NCI-H128 (cell line): Measurements from ENCODE around the gene ANKRD52.

ENCODE experiments used
- DNase-seq: peaks from one replicate; lab custom pipeline; 2025; ENCODE audit not compliant: unreplicated experiment; lab: John Stamatoyannopoulos, UW

The ANKRD52 gene

GRCh38 chr12:56242986-56243385, 15.2 kb downstream of the ANKRD52 start:
- no peak for DNase-seq

- DNase-seq = no peak
Observed at GRCh38 chr12:56241424-56242303, 16.5 kb downstream of the ANKRD52 start.

- no peak for DNase-seq
Observed at GRCh38 chr12:56237552-56237951, 20.6 kb downstream of the ANKRD52 start.

GRCh38 chr12:56236985-56237384, 21.2 kb downstream of the ANKRD52 start:
- no peak for DNase-seq

- no peak for DNase-seq
Observed at GRCh38 chr12:56236091-56236490, 22.1 kb downstream of the ANKRD52 start.

GRCh38 chr12:56234746-56235436, 23.3 kb downstream of the ANKRD52 start:
- DNase-seq = no peak

GRCh38 chr12:56231184-56231582, 27.0 kb downstream of the ANKRD52 start:
- no peak for DNase-seq

- no peak for DNase-seq
Observed at GRCh38 chr12:56230432-56231183, 27.6 kb downstream of the ANKRD52 start.

- no peak for DNase-seq
Observed at GRCh38 chr12:56229916-56230431, 28.2 kb downstream of the ANKRD52 start, which contains the start of gene SLC39A5. SLC39A5 (plus strand) TSS chr12:56230051; CDS start chr12:56231275, 1,224 bp downstream.

- no peak for DNase-seq
Observed at GRCh38 chr12:56229082-56229481, 29.1 kb downstream of the ANKRD52 start.

GRCh38 chr12:56224954-56225353, 33.2 kb downstream of the ANKRD52 start:
- DNase-seq = no peak

GRCh38 chr12:56224102-56224701, 34.0 kb downstream of the ANKRD52 start, which contains the start of gene NABP2:
NABP2 (plus strand) TSS chr12:56224342; CDS start chr12:56224857, 515 bp downstream.
- DNase-seq = peak; percentile 94

GRCh38 chr12:56223571-56224101, 34.5 kb downstream of the ANKRD52 start:
- DNase-seq = no peak

GRCh38 chr12:56222531-56222895, 35.7 kb downstream of the ANKRD52 start:
- DNase-seq = no peak

- DNase-seq = peak; percentile 92
Observed at GRCh38 chr12:56221757-56222530, 36.2 kb downstream of the ANKRD52 start, which contains the start of gene RNF41. RNF41 (minus strand) TSS chr12:56221922; CDS start chr12:56214047, 7,875 bp downstream.

GRCh38 chr12:56221232-56221756, 36.9 kb downstream of the ANKRD52 start:
- DNase-seq = no peak

- no peak for DNase-seq
Observed at GRCh38 chr12:56220611-56221231, 37.5 kb downstream of the ANKRD52 start.

GRCh38 chr12:56219840-56220239, 38.3 kb downstream of the ANKRD52 start:
- DNase-seq = no peak

- DNase-seq = no peak
Observed at GRCh38 chr12:56216461-56216860, 41.7 kb downstream of the ANKRD52 start.
